ENCODE results near the gene ENC1. TPM values are rescaled to one million over a fixed set of nuclear protein-coding genes. Genes with fewer than 3 reads are reported as not detected.

Gene ENC1
- total RNA-seq, 1 donor from 2014 or later, result 6.6 TPM

DNA sequence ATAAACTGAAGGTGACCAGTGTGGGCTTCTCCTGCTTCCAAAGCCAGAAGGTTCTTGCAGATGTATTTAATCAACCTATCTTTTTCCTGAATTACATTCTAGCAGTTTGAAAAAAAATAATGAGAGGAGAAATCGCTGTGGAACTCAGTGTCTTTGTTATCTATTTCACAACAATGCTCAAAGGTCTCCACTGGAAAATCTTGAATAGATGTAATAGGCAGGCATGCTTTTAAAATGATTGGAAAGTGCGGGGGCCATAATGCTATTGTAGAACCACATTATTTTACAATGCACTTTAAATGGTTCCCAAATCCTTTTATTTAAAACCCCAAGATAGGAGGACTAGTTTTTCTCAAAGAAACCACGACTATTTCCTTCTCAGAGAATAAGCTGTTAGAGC, 23.3 kb downstream of the ENC1 start:
- H3K36me3 Mint-ChIP-seq (ENCODE audit: low read depth), result no peaks in the 10 kb centered on the region
- CTCF ChIA-PET, result no interaction called here
- intact Hi-C loops (cut with micrococcal nuclease), result no loop called here
- TF ChIP-seq, protein P1, sequence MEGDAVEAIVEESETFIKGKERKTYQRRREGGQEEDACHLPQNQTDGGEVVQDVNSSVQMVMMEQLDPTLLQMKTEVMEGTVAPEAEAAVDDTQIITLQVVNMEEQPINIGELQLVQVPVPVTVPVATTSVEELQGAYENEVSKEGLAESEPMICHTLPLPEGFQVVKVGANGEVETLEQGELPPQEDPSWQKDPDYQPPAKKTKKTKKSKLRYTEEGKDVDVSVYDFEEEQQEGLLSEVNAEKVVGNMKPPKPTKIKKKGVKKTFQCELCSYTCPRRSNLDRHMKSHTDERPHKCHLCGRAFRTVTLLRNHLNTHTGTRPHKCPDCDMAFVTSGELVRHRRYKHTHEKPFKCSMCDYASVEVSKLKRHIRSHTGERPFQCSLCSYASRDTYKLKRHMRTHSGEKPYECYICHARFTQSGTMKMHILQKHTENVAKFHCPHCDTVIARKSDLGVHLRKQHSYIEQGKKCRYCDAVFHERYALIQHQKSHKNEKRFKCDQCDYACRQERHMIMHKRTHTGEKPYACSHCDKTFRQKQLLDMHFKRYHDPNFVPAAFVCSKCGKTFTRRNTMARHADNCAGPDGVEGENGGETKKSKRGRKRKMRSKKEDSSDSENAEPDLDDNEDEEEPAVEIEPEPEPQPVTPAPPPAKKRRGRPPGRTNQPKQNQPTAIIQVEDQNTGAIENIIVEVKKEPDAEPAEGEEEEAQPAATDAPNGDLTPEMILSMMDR (IDR thresholded peaks at IDR 0.05), result no peak
- POLR2A ChIA-PET, result no interaction called here
- no peak for ATAC-seq (ENCODE audit: low read depth)
- no peak overlapping the region for H3K27ac Mint-ChIP-seq
- peaks cover 15% of the 10 kb centered on the region for H3K27me3 Mint-ChIP-seq
- H3K9me3 Mint-ChIP-seq, result no peaks in the 10 kb centered on the region
- H3K4me3 Mint-ChIP-seq, result no peak overlapping the region
- H3K4me1 Mint-ChIP-seq, result no peaks in the 10 kb centered on the region
- no peak for DNase-seq

DNA sequence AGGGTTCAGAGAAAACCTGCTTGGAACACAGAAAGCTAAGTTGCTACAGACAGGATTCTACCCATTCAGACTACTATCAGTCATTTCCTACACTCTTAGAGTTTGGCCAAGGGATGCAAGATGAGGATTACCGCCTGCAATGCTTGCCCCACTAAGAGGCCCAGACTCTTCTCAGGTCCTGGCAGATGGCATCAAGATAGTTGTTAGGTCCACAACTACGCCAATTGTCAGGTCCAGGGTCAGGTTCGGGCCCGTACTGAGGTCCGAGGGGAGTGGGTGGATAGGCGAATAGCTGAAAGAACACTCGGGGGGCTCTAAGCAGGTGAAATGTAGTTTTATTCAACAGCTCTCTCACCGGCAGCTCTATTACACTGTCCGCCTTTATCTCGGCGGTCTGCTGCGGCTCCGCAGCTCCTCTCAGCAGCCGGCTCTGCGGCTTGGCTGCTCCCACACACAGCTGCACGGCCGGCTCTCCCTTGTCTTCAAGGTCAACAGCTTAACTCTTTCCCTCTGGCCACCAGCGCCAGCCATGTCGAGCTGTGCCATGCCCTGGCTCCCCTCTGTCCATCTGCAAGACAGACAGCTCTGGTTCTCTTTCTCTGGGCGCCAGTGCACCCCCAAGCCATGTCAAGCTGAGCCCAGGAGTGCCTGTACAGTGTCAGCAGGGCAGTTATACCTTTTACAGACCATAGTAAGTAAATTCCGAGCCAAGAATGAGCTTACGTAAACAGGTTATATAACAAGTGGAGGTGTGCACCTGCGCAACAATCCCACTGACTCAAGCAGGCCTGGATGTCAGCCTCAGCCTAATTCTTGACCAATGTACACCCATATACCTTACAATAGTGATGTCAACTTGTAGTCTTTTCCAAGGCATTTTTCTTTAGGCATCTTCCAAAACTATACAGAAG, 24.0 kb downstream of the ENC1 start:
- no peaks in the 10 kb centered on the region for H3K36me3 Mint-ChIP-seq (ENCODE audit: low read depth)
- H3K27me3 Mint-ChIP-seq, result peaks cover 11% of the 10 kb centered on the region
- intact Hi-C loops (cut with micrococcal nuclease), result no loop called here
- no peak overlapping the region for H3K4me3 Mint-ChIP-seq
- no peak overlapping the region for H3K27ac Mint-ChIP-seq
- H3K4me1 Mint-ChIP-seq, result no peaks in the 10 kb centered on the region
- H3K9me3 Mint-ChIP-seq, result no peaks in the 10 kb centered on the region
- DNase-seq (no peak), ATAC-seq (ENCODE audit: low read depth) (no peak)
- ChIA-PET POLR2A (no interaction called here), CTCF (no interaction called here)
- TF ChIP-seq, protein P1 (IDR thresholded peaks at IDR 0.05), result no peak

DNA sequence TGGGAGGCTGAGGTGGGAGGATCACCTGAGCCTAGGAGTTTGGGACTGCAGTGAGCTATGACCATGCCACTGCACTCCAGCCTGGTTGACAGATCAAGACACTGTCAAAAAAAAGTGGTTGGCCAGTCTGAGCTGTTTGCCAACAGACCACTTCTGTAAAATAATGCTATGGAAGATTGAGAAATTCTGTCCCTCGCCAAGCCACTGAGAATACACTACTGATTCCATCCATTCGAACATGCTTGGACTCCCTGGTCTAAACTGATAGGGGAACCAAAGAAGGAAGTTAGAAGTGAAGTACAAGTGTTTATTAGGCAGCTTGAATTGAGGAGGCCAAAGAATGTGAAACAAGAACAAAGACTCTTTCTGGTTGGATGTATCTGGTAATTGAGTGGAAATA, 27.2 kb downstream of the ENC1 start:
- Mint-ChIP-seq H3K36me3 (ENCODE audit: low read depth) (no peaks in the 10 kb centered on the region), H3K4me1 (no peaks in the 10 kb centered on the region), H3K9me3 (no peaks in the 10 kb centered on the region), H3K4me3 (no peak overlapping the region), H3K27ac (no peak overlapping the region), H3K27me3 (no peaks in the 10 kb centered on the region)
- DNase-seq (no peak), ATAC-seq (ENCODE audit: low read depth) (no peak)
- POLR2A ChIA-PET, result no interaction called here
- TF ChIP-seq, protein P1 (IDR thresholded peaks at IDR 0.05), result no peak
- intact Hi-C loops (cut with micrococcal nuclease), result no loop called here
- CTCF ChIA-PET, result no interaction called here

DNA sequence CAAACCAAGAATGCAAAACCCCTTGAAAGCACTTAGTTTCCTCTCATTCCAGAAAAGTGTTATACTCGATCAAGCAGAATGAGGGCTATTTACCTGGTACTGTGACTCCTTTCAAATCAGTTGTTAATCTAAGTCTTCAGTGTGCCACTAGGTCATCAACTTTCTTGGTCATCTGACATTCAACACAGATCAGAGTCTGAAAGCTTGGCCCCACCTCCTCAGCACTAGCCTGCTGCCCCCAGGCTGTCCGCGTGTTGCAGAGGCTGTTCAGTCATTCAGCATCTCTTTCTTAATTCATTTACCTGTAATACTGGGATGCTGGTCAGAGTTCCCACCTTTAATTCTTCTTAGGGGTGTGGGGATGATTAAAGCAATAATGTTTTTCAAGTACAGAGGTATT, 28.5 kb downstream of the ENC1 start:
- CTCF ChIA-PET, result no interaction called here
- DNase-seq (no peak), ATAC-seq (ENCODE audit: low read depth) (no peak)
- H3K36me3 Mint-ChIP-seq (ENCODE audit: low read depth), result no peaks in the 10 kb centered on the region
- intact Hi-C loops (cut with micrococcal nuclease), result no loop called here
- H3K4me1 Mint-ChIP-seq, result no peaks in the 10 kb centered on the region
- H3K27ac Mint-ChIP-seq, result no peak overlapping the region
- TF ChIP-seq, protein P1 (IDR thresholded peaks at IDR 0.05), result no peak
- POLR2A ChIA-PET, result no interaction called here
- no peak overlapping the region for H3K4me3 Mint-ChIP-seq
- H3K9me3 Mint-ChIP-seq, result no peaks in the 10 kb centered on the region
- no peaks in the 10 kb centered on the region for H3K27me3 Mint-ChIP-seq

DNA sequence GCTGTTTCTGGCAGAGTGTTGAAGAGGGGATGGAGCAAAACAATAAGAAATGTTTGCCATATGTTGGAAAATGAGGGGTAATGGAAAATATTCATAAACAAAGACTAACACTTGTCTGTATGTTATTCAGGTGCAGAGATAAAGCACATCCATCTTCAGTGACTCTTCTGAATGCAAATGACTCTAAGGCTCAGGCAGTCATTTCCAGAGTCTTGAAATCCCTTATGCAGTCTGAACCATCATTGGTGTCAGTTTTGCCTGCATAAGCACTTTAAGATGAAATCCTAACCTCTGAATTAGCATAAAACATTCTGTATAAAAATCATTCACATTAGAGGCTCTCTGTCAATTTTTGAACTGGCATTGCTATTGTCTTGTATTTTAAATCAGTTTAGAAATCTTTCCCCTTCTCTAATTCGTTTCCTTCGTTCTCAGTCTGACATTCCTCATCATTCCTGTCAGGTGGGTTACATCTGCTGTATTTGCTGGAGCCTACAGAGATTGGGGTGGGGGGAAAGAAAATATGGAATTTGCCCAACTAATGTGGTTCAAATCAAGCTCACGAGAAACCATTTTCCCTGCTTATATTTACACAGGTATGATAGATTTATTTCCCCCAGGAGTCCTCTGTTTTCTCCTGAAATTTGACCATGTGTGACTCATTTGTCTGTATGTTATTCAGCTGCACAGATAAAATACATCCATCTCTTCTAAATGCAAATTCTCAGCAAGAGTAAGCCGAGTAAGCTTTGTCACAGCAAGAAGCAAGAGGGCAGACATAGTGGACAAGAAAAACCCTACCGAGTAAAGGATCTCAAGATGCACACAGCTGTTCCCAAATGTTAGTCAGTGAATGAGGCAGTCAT, 31.6 kb downstream of the ENC1 start:
- Mint-ChIP-seq H3K9me3 (no peaks in the 10 kb centered on the region), H3K27me3 (no peaks in the 10 kb centered on the region), H3K4me1 (no peaks in the 10 kb centered on the region), H3K27ac (no peak overlapping the region), H3K4me3 (no peak overlapping the region), H3K36me3 (ENCODE audit: low read depth) (no peaks in the 10 kb centered on the region)
- ATAC-seq (ENCODE audit: low read depth) (no peak), DNase-seq (no peak)
- intact Hi-C loops (cut with micrococcal nuclease), result no loop called here
- POLR2A ChIA-PET, result interaction anchor here (0.7 kb wide), 1 partner anchor 45 kb away, joined by 3 read pairs; no protein-coding TSS in a partner anchor
- TF ChIP-seq, protein P1 (IDR thresholded peaks at IDR 0.05), result no peak
- CTCF ChIA-PET, result no interaction called here

All from activated B cell treated with CpG ODN at 0.5 μM for 24 hours (primary cell).